ENCODE measurements around the gene WASF3. TPM values are rescaled to one million over a fixed set of nuclear protein-coding genes. Genes with fewer than 3 reads are reported as not detected.

WASF3 gene
- total RNA-seq, 1 experiment from 2014 or later: 3.4 TPM

DNA sequence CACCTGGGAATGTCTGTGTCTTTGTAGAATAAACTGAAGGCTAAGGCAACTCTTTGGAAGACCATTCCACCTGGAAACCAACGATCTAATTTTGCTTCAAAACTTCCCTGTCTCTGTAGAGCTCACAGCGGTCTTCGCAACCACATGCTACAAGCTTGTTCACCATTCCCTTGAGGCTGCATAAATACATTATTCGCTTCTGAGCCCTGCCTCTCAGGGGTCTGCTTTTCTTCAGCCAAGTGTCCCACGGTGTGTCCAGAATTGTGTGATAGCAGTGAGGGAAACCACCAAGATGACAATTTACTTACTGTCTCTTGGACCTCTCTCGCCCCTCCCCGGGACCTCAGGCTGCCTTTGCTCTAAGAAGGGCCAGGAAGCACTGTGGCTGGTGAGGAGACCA, 152.0 kb downstream of the WASF3 start:
- Histone ChIP-seq H3K36me3 (ENCODE audit: control insufficient read depth in 1 of 2, insufficient read depth in 2 of 2, low read length in 2 of 2) (no peaks in the 10 kb centered on the region), H3K4me1 (ENCODE audit: control insufficient read depth in 1 of 2, insufficient read depth in 2 of 2, low read length in 2 of 2) (no peaks in the 10 kb centered on the region), H3K4me3 (replicated peaks in 1 of 2; ENCODE audit: low read depth in 1 of 2, low read length in 2 of 2) (no peak overlapping the region), H3K27ac (ENCODE audit: low read depth, low read length) (no peak overlapping the region), H2AFZ (ENCODE audit: low read depth, low read length, poor library complexity, severe bottlenecking) (no peak overlapping the region), H3K4me2 (ENCODE audit: low read length) (no peak overlapping the region), H3K9ac (ENCODE audit: low read length) (no peak overlapping the region), H3K79me2 (ENCODE audit: insufficient read depth, low read length) (no peaks in the 10 kb centered on the region), H3K9me2 (ENCODE audit: insufficient read depth) (no peaks in the 10 kb centered on the region), H4K20me1 (ENCODE audit: insufficient read depth) (no peaks in the 10 kb centered on the region), H3K27me3 (ENCODE audit: insufficient read depth, low read length) (0 out of 2 replicates have a peak, but pooled peaks cover 12% of the 10 kb centered on the region), H3K9me3 (ENCODE audit: control insufficient read depth in 1 of 2, insufficient read depth in 1 of 2, low read depth in 1 of 2, low read length in 2 of 2) (no peaks in the 10 kb centered on the region)
- RAD21 ChIA-PET (ENCODE audit: low non-redundant PET in 1 of 2, low total read pairs in 2 of 2, uncharacterized antibody in 2 of 2, unreplicated experiment in 2 of 2): no interaction called here
- TF ChIP-seq EZH2 (IDR thresholded peaks at IDR 0.05): no peak
- TF ChIP-seq YY1 (IDR thresholded peaks at IDR 0.05; ENCODE audit: extremely low read depth, insufficient replicate concordance, low read depth, low read length): no peak
- TF ChIP-seq FOSL1 (IDR thresholded peaks at IDR 0.05; ENCODE audit: low read depth): no peak
- TF ChIP-seq, protein P1, sequence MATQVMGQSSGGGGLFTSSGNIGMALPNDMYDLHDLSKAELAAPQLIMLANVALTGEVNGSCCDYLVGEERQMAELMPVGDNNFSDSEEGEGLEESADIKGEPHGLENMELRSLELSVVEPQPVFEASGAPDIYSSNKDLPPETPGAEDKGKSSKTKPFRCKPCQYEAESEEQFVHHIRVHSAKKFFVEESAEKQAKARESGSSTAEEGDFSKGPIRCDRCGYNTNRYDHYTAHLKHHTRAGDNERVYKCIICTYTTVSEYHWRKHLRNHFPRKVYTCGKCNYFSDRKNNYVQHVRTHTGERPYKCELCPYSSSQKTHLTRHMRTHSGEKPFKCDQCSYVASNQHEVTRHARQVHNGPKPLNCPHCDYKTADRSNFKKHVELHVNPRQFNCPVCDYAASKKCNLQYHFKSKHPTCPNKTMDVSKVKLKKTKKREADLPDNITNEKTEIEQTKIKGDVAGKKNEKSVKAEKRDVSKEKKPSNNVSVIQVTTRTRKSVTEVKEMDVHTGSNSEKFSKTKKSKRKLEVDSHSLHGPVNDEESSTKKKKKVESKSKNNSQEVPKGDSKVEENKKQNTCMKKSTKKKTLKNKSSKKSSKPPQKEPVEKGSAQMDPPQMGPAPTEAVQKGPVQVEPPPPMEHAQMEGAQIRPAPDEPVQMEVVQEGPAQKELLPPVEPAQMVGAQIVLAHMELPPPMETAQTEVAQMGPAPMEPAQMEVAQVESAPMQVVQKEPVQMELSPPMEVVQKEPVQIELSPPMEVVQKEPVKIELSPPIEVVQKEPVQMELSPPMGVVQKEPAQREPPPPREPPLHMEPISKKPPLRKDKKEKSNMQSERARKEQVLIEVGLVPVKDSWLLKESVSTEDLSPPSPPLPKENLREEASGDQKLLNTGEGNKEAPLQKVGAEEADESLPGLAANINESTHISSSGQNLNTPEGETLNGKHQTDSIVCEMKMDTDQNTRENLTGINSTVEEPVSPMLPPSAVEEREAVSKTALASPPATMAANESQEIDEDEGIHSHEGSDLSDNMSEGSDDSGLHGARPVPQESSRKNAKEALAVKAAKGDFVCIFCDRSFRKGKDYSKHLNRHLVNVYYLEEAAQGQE (IDR thresholded peaks at IDR 0.05; ENCODE audit: low read depth): no peak
- no peak for TF ChIP-seq SIN3A (IDR thresholded peaks at IDR 0.05; ENCODE audit: low read depth)
- no peak for TF ChIP-seq CBX3 (IDR thresholded peaks at IDR 0.05; ENCODE audit: low read depth)
- TF ChIP-seq TCF7L2 (IDR thresholded peaks at IDR 0.05; ENCODE audit: borderline replicate concordance, extremely low read depth, insufficient read depth, insufficient read length): no peak
- no peak for TF ChIP-seq CTCF (IDR thresholded peaks at IDR 0.05 in 2 of 3, conservative IDR thresholded peaks at IDR 0.05 in 1 of 3; ENCODE audit: borderline replicate concordance in 1 of 3, insufficient read depth in 1 of 3, low read depth in 2 of 3, low read length in 2 of 3)
- TF ChIP-seq SRF (IDR thresholded peaks at IDR 0.05; ENCODE audit: low read depth): no peak
- no peak for TF ChIP-seq POLR2AphosphoS5 (IDR thresholded peaks at IDR 0.05; ENCODE audit: low read depth, low read length)
- TF ChIP-seq ELF1 (IDR thresholded peaks at IDR 0.05; ENCODE audit: borderline replicate concordance, low read depth): no peak
- BruUV-seq (replicated peaks): no TSS peak
- ATAC-seq (no peak), DNase-seq (ENCODE audit: low read depth, low spot score) (no peak)
- CTCF ChIA-PET: interaction anchor here (1.5 to 2.7 kb wide), 2 partner anchors 10 to 163 kb away, joined by 3 to 17 read pairs; no protein-coding TSS in a partner anchor
- intact Hi-C loops (cut with micrococcal nuclease): loop anchor here (10.0 kb wide), 1 partner anchor 1135 kb away; no protein-coding TSS in a partner anchor
- POLR2A ChIA-PET: no interaction called here
